ENCODE measurements around the gene MANBA.

The MANBA gene

GRCh38 chr4:102596532-102596931, 164.2 kb downstream of the MANBA start:
- H3K4me3 ChIP-seq (ENCODE audit: control insufficient read depth, low read depth, low read length), result no peak overlapping the region
- TF ChIP-seq CTCF (conservative IDR thresholded peaks at IDR 0.05; ENCODE audit: control insufficient read depth, insufficient read depth, low read depth, low read length), result no peak
- DNase-seq (ENCODE audit: low read depth), result no peak

GRCh38 chr4:102594000-102594399, 166.8 kb downstream of the MANBA start:
- no peak overlapping the region for H3K4me3 ChIP-seq (ENCODE audit: control insufficient read depth, low read depth, low read length)
- DNase-seq (ENCODE audit: low read depth), result no peak
- no peak for TF ChIP-seq CTCF (conservative IDR thresholded peaks at IDR 0.05; ENCODE audit: control insufficient read depth, insufficient read depth, low read depth, low read length)

GRCh38 chr4:102593147-102593546, 167.6 kb downstream of the MANBA start:
- H3K4me3 ChIP-seq (ENCODE audit: control insufficient read depth, low read depth, low read length), result no peak overlapping the region
- TF ChIP-seq CTCF (conservative IDR thresholded peaks at IDR 0.05; ENCODE audit: control insufficient read depth, insufficient read depth, low read depth, low read length), result no peak
- DNase-seq (ENCODE audit: low read depth), result no peak

GRCh38 chr4:102592256-102592655, 168.5 kb downstream of the MANBA start:
- no peak for DNase-seq (ENCODE audit: low read depth)
- TF ChIP-seq CTCF (conservative IDR thresholded peaks at IDR 0.05; ENCODE audit: control insufficient read depth, insufficient read depth, low read depth, low read length), result no peak
- no peak overlapping the region for H3K4me3 ChIP-seq (ENCODE audit: control insufficient read depth, low read depth, low read length)

- DNase-seq (ENCODE audit: low read depth), result no peak
- no peak overlapping the region for H3K4me3 ChIP-seq (ENCODE audit: control insufficient read depth, low read depth, low read length)
- no peak for TF ChIP-seq CTCF (conservative IDR thresholded peaks at IDR 0.05; ENCODE audit: control insufficient read depth, insufficient read depth, low read depth, low read length)
These were observed 171.0 kb downstream of the MANBA start for GRCh38 chr4:102589743-102590142.

GRCh38 chr4:102586644-102587021, 174.1 kb downstream of the MANBA start:
- DNase-seq (ENCODE audit: low read depth), result no peak
- TF ChIP-seq CTCF (conservative IDR thresholded peaks at IDR 0.05; ENCODE audit: control insufficient read depth, insufficient read depth, low read depth, low read length), result no peak

GRCh38 chr4:102586002-102586643, 174.6 kb downstream of the MANBA start:
- no peak for TF ChIP-seq CTCF (conservative IDR thresholded peaks at IDR 0.05; ENCODE audit: control insufficient read depth, insufficient read depth, low read depth, low read length)
- DNase-seq (ENCODE audit: low read depth), result no peak

More at GRCh38 chr4:102586644-102587021, 174.1 kb downstream of the MANBA start:
- no peak overlapping the region for H3K4me3 ChIP-seq (ENCODE audit: control insufficient read depth, low read depth, low read length)

More at GRCh38 chr4:102586002-102586643, 174.6 kb downstream of the MANBA start:
- no peak overlapping the region for H3K4me3 ChIP-seq (ENCODE audit: control insufficient read depth, low read depth, low read length)

Data from fibroblast of mammary gland (primary cell).